ENCODE results near the gene EXOC3.
"Not testable (repeated sequence)": the region's sequence is repeated elsewhere in the genome, so short reads cannot be mapped to it uniquely, and the experiment has no call there.

Gene EXOC3

GRCh38 chr5:470961-471749 lies 28.2 kb downstream of the EXOC3 start:
- ChIA-PET POLR2A (interaction anchor here (0.8 to 3.8 kb wide), 10 partner anchors 10 to 173 kb away, joined by 3 to 17 read pairs (median 4); no protein-coding TSS in a partner anchor), CTCF (interaction anchor here (1.1 kb wide), 1 partner anchor 25 kb away, joined by 8 read pairs; no protein-coding TSS in a partner anchor)
- no peak for DNase-seq (ENCODE audit: extremely low spot score)
- TF ChIP-seq FOXK2 (IDR thresholded peaks at IDR 0.05) (no peak), PKNOX1 (IDR thresholded peaks at IDR 0.05) (no peak), FOXM1 (IDR thresholded peaks at IDR 0.05; ENCODE audit: borderline replicate concordance) (no peak), CTBP1 (IDR thresholded peaks at IDR 0.05; ENCODE audit: borderline replicate concordance) (no peak), L3MBTL2 (conservative IDR thresholded peaks at IDR 0.05) (no peak), LEF1 (IDR thresholded peaks at IDR 0.05; ENCODE audit: borderline replicate concordance) (no peak), ARNT (IDR thresholded peaks at IDR 0.05) (no peak), NFRKB (IDR thresholded peaks at IDR 0.05) (no peak), SP1 (IDR thresholded peaks at IDR 0.05) (no peak), ZNF384 (IDR thresholded peaks at IDR 0.05) (no peak), FOXA1 (IDR thresholded peaks at IDR 0.05) (no peak)

GRCh38 chr5:471750-472058 lies 28.7 kb downstream of the EXOC3 start:
- no peak for TF ChIP-seq CTBP1 (IDR thresholded peaks at IDR 0.05; ENCODE audit: borderline replicate concordance)
- TF ChIP-seq FOXM1 (IDR thresholded peaks at IDR 0.05; ENCODE audit: borderline replicate concordance): no peak
- TF ChIP-seq L3MBTL2 (conservative IDR thresholded peaks at IDR 0.05): no peak
- no peak for TF ChIP-seq ELF4 (IDR thresholded peaks at IDR 0.05)
- TF ChIP-seq SP1 (IDR thresholded peaks at IDR 0.05): no peak
- no peak for TF ChIP-seq LEF1 (IDR thresholded peaks at IDR 0.05; ENCODE audit: borderline replicate concordance)
- TF ChIP-seq PKNOX1 (IDR thresholded peaks at IDR 0.05): no peak
- ChIA-PET CTCF (interaction anchor here (1.1 kb wide), 1 partner anchor 25 kb away, joined by 8 read pairs; no protein-coding TSS in a partner anchor), POLR2A (interaction anchor here (0.6 to 3.8 kb wide), 14 partner anchors 10 to 201 kb away, joined by 3 to 17 read pairs (median 4); partner anchors contain the start of gene PDCD6)
- DNase-seq (ENCODE audit: extremely low spot score): no peak

GRCh38 chr5:472076-472655 lies 29.2 kb downstream of the EXOC3 start:
- CTCF ChIA-PET: interaction anchor here (0.6 to 1.1 kb wide), 2 partner anchors 26 to 35 kb away, joined by 3 to 8 read pairs; no protein-coding TSS in a partner anchor
- DNase-seq (ENCODE audit: extremely low spot score): no peak
- POLR2A ChIA-PET: interaction anchor here (0.5 to 3.8 kb wide), 15 partner anchors 9 to 201 kb away, joined by 3 to 17 read pairs (median 4); partner anchors contain the start of gene PDCD6
- no peak for TF ChIP-seq NFRKB (IDR thresholded peaks at IDR 0.05)
- TF ChIP-seq FOXM1 (IDR thresholded peaks at IDR 0.05; ENCODE audit: borderline replicate concordance): no peak

- peak; percentile 99 for DNase-seq (ENCODE audit: extremely low spot score)
- CTCF ChIA-PET: interaction anchor here (0.6 kb wide), 1 partner anchor 35 kb away, joined by 3 read pairs; no protein-coding TSS in a partner anchor
- POLR2A ChIA-PET: interaction anchor here (0.5 to 3.8 kb wide), 14 partner anchors 11 to 162 kb away, joined by 3 to 17 read pairs (median 4); no protein-coding TSS in a partner anchor
- peak; percentile 90 for TF ChIP-seq L3MBTL2 (conservative IDR thresholded peaks at IDR 0.05)
- TF ChIP-seq FOXA1 (IDR thresholded peaks at IDR 0.05): no peak
- TF ChIP-seq ARNT (IDR thresholded peaks at IDR 0.05): peak; percentile 21; the same call in 1 of the 2 replicates
Observed at GRCh38 chr5:472656-473550, 29.9 kb downstream of the EXOC3 start.

GRCh38 chr5:473551-474192 lies 30.7 kb downstream of the EXOC3 start:
- ChIA-PET CTCF (interaction anchor here (0.6 kb wide), 1 partner anchor 157 kb away, joined by 3 read pairs; no protein-coding TSS in a partner anchor), POLR2A (interaction anchor here (0.5 to 3.8 kb wide), 11 partner anchors 10 to 184 kb away, joined by 3 to 17 read pairs (median 4); no protein-coding TSS in a partner anchor)
- DNase-seq (ENCODE audit: extremely low spot score): peak; percentile 35
- no peak for TF ChIP-seq L3MBTL2 (conservative IDR thresholded peaks at IDR 0.05)
- no peak for TF ChIP-seq LEF1 (IDR thresholded peaks at IDR 0.05; ENCODE audit: borderline replicate concordance)
- no peak for TF ChIP-seq ARNT (IDR thresholded peaks at IDR 0.05)
- no peak for TF ChIP-seq FOXA1 (IDR thresholded peaks at IDR 0.05)
- TF ChIP-seq ELF4 (IDR thresholded peaks at IDR 0.05): no peak
- no peak for TF ChIP-seq FOXM1 (IDR thresholded peaks at IDR 0.05; ENCODE audit: borderline replicate concordance)
- no peak for TF ChIP-seq SUZ12 (IDR thresholded peaks at IDR 0.05)
- TF ChIP-seq NFRKB (IDR thresholded peaks at IDR 0.05): no peak
- TF ChIP-seq TARDBP (IDR thresholded peaks at IDR 0.05): no peak
- no peak for TF ChIP-seq PKNOX1 (IDR thresholded peaks at IDR 0.05)
- no peak for TF ChIP-seq FOXK2 (IDR thresholded peaks at IDR 0.05)
- TF ChIP-seq BHLHE40 (IDR thresholded peaks at IDR 0.05; ENCODE audit: borderline replicate concordance): no peak
- TF ChIP-seq ZNF384 (IDR thresholded peaks at IDR 0.05): no peak
- no peak for TF ChIP-seq CTBP1 (IDR thresholded peaks at IDR 0.05; ENCODE audit: borderline replicate concordance)
- no peak for TF ChIP-seq HDGF (IDR thresholded peaks at IDR 0.05; ENCODE audit: borderline replicate concordance)
- no peak for TF ChIP-seq SP1 (IDR thresholded peaks at IDR 0.05)

- not testable (repeated sequence) for DNase-seq (ENCODE audit: extremely low spot score)
- POLR2A ChIA-PET: interaction anchor here (0.5 to 3.8 kb wide), 10 partner anchors 10 to 183 kb away, joined by 3 to 17 read pairs (median 4); no protein-coding TSS in a partner anchor
- CTCF ChIA-PET: interaction anchor here (0.6 kb wide), 1 partner anchor 157 kb away, joined by 3 read pairs; no protein-coding TSS in a partner anchor
Observed at GRCh38 chr5:474232-474839, 31.4 kb downstream of the EXOC3 start.
